ENCODE measurements around the gene TRIM2. TPM values are rescaled to one million over a fixed set of nuclear protein-coding genes. Genes with fewer than 3 reads are reported as not detected.

TRIM2 gene
- total RNA-seq, 4 donors from 2014 or later = 14.8 to 45.4 (median 26.5) TPM

- DNase-seq (ENCODE audit: low spot score) (no peak), ATAC-seq (ENCODE audit: low FRiP score) (no peak)
- no peak for TF ChIP-seq CTCF (IDR thresholded peaks at IDR 0.05)
Measured at GRCh38 chr4:153347117-153347516, 142.9 kb downstream of the TRIM2 start.

GRCh38 chr4:153348006-153348405 is 143.8 kb downstream of the TRIM2 start:
- no peak for TF ChIP-seq CTCF (IDR thresholded peaks at IDR 0.05)
- DNase-seq (ENCODE audit: low spot score) = no peak

GRCh38 chr4:153349206-153349805 is 145.1 kb downstream of the TRIM2 start:
- no peak for TF ChIP-seq CTCF (IDR thresholded peaks at IDR 0.05)
- DNase-seq (ENCODE audit: low spot score) = no peak
- ATAC-seq (ENCODE audit: low FRiP score) = no peak

More at GRCh38 chr4:153348006-153348405, 143.8 kb downstream of the TRIM2 start:
- ATAC-seq (ENCODE audit: low FRiP score) = no peak

GRCh38 chr4:153362184-153362583 is 157.9 kb downstream of the TRIM2 start:
- DNase-seq (ENCODE audit: low spot score) = no peak
- ATAC-seq (ENCODE audit: low FRiP score) = no peak
- TF ChIP-seq CTCF (IDR thresholded peaks at IDR 0.05) = no peak

- TF ChIP-seq CTCF (IDR thresholded peaks at IDR 0.05) = no peak
- DNase-seq (ENCODE audit: low spot score) = no peak
Measured at GRCh38 chr4:153364061-153364460, 159.8 kb downstream of the TRIM2 start.

GRCh38 chr4:153365003-153365402 is 160.8 kb downstream of the TRIM2 start:
- ATAC-seq (ENCODE audit: low FRiP score) (no peak), DNase-seq (ENCODE audit: low spot score) (no peak)

More at GRCh38 chr4:153364061-153364460, 159.8 kb downstream of the TRIM2 start:
- ATAC-seq (ENCODE audit: low FRiP score) = no peak

More at GRCh38 chr4:153365003-153365402, 160.8 kb downstream of the TRIM2 start:
- TF ChIP-seq CTCF (IDR thresholded peaks at IDR 0.05) = no peak
